Fibroblast of lung (primary cell): ENCODE measurements around the gene OSM.

ENCODE experiments used
- EZH2 ChIP-seq: IDR thresholded peaks from 2 replicates; pipeline ENCODE4 v1.5.1; 2012; ENCODE audit warnings: low read length, control low read depth, mild to moderate bottlenecking; ENCODE audit errors: missing control alignments
- TF ChIP-seq, protein P1 (sequence below), 2 donors: IDR thresholded peaks in 1 of 2; conservative IDR thresholded peaks in 1 of 2; 1 replicate in 1 of 2; 2 replicates in 1 of 2; pipeline ENCODE4 v1.5.1; 2011 to 2012; ENCODE audit warnings: low read length in 2 of 2, control low read depth in 1 of 2, inconsistent platforms in 1 of 2, low read depth in 1 of 2, mild to moderate bottlenecking in 1 of 2

- TF ChIP-seq, protein P1, sequence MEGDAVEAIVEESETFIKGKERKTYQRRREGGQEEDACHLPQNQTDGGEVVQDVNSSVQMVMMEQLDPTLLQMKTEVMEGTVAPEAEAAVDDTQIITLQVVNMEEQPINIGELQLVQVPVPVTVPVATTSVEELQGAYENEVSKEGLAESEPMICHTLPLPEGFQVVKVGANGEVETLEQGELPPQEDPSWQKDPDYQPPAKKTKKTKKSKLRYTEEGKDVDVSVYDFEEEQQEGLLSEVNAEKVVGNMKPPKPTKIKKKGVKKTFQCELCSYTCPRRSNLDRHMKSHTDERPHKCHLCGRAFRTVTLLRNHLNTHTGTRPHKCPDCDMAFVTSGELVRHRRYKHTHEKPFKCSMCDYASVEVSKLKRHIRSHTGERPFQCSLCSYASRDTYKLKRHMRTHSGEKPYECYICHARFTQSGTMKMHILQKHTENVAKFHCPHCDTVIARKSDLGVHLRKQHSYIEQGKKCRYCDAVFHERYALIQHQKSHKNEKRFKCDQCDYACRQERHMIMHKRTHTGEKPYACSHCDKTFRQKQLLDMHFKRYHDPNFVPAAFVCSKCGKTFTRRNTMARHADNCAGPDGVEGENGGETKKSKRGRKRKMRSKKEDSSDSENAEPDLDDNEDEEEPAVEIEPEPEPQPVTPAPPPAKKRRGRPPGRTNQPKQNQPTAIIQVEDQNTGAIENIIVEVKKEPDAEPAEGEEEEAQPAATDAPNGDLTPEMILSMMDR (conservative IDR thresholded peaks at IDR 0.05 in 1 of 2, IDR thresholded peaks at IDR 0.05 in 1 of 2; ENCODE audit: low read depth in 1 of 2, low read length in 2 of 2): no peak
- no peak for TF ChIP-seq EZH2
These were observed 22.7 kb upstream of the OSM start, which contains the start of gene CASTOR1 for GRCh38 chr22:30289141-30289979.
